Ectodermal cell (in vitro differentiated cells): ENCODE results near the gene COL18A1.
A peak's percentile ranks its signal among the peaks of the same experiment; 100 is the strongest.

ENCODE experiments used
- H3K27ac ChIP-seq: 2 replicates; pipeline ENCODE4 v1.7.0; 2013; ENCODE audit warnings: mild to moderate bottlenecking, low read depth, low read length; ENCODE audit not compliant: insufficient read depth, poor library complexity, severe bottlenecking
- H3K27me3 ChIP-seq: 2 replicates; pipeline ENCODE4 v1.7.0; 2013; ENCODE audit warnings: mild to moderate bottlenecking, low read length; ENCODE audit not compliant: insufficient read depth, control insufficient read depth, poor library complexity, severe bottlenecking
- H3K36me3 ChIP-seq: one replicate; pipeline ENCODE4 v1.7.0; 2013; ENCODE audit warnings: low read length; ENCODE audit not compliant: control insufficient read depth, insufficient read depth
- H3K4me1 ChIP-seq: one replicate; pipeline ENCODE4 v1.7.0; 2013; ENCODE audit warnings: low read length; ENCODE audit not compliant: control insufficient read depth, insufficient read depth
- H3K4me3 ChIP-seq: 2 replicates; pipeline ENCODE4 v1.7.0; 2013; ENCODE audit warnings: low read depth, low read length, control low read depth; ENCODE audit not compliant: insufficient read depth
- H3K9me3 ChIP-seq: 2 replicates; pipeline ENCODE4 v1.7.0; 2013; ENCODE audit warnings: mild to moderate bottlenecking, low read length, moderate library complexity; ENCODE audit not compliant: control insufficient read depth
- WGBS, 2 experiments: methylation state at CpG; one replicate each; pipeline ENCODE4 v1.1.7; 2013; ENCODE audit warnings: missing lambda C conversion rate in 2 of 2; 5-methylcytosine and 5-hydroxymethylcytosine counted together

COL18A1 gene

GRCh38 chr21:45401054-45401518, 3.9 kb upstream of the COL18A1 start:
- peaks cover 31% of the 10 kb centered on the region for H3K27me3 ChIP-seq
- no peak overlapping the region for H3K4me3 ChIP-seq
- no peaks in the 10 kb centered on the region for H3K36me3 ChIP-seq
- no peaks in the 10 kb centered on the region for H3K9me3 ChIP-seq
- H3K27ac ChIP-seq: no peak overlapping the region
- H3K4me1 ChIP-seq: no peaks in the 10 kb centered on the region
- WGBS, 2 experiments: 90 to 93% methylated on average over 7 of the region's 7 CpGs

- Histone ChIP-seq H3K27ac (no peak overlapping the region), H3K4me1 (peaks cover 9% of the 10 kb centered on the region), H3K9me3 (no peaks in the 10 kb centered on the region), H3K4me3 (no peak overlapping the region), H3K27me3 (peaks cover 33% of the 10 kb centered on the region), H3K36me3 (no peaks in the 10 kb centered on the region)
- WGBS, 2 experiments: 91 to 94% methylated on average over 17 of the region's 17 CpGs
These were observed 2.8 kb upstream of the COL18A1 start for GRCh38 chr21:45401916-45402900.

GRCh38 chr21:45403133-45403824, 1.7 kb upstream of the COL18A1 start:
- Histone ChIP-seq H3K4me1 (peaks cover 20% of the 10 kb centered on the region), H3K9me3 (no peaks in the 10 kb centered on the region), H3K36me3 (no peaks in the 10 kb centered on the region), H3K4me3 (no peak overlapping the region), H3K27me3 (peaks cover 31% of the 10 kb centered on the region), H3K27ac (no peak overlapping the region)
- 93 to 94% methylated on average over 7 of the region's 7 CpGs for WGBS, 2 experiments

- peaks cover 31% of the 10 kb centered on the region for H3K27me3 ChIP-seq
- no peaks in the 10 kb centered on the region for H3K9me3 ChIP-seq
- WGBS, 2 experiments: 12 to 13% methylated on average over 39 of the region's 39 CpGs
- H3K36me3 ChIP-seq: no peaks in the 10 kb centered on the region
- peaks cover 26% of the 10 kb centered on the region for H3K4me1 ChIP-seq
- H3K27ac ChIP-seq: no peak overlapping the region
- peak overlapping the region; percentile 39 for H3K4me3 ChIP-seq
These were observed 888 bp upstream of the COL18A1 start for GRCh38 chr21:45403825-45404729.

- peak overlapping the region; percentile 62 for H3K4me3 ChIP-seq
- H3K36me3 ChIP-seq: no peaks in the 10 kb centered on the region
- H3K27me3 ChIP-seq: peaks cover 31% of the 10 kb centered on the region
- no peak overlapping the region for H3K27ac ChIP-seq
- 0% methylated on average over 86 of the region's 86 CpGs for WGBS, 2 experiments
- H3K4me1 ChIP-seq: peaks cover 31% of the 10 kb centered on the region
- H3K9me3 ChIP-seq: no peaks in the 10 kb centered on the region
These were observed 380 bp downstream of the COL18A1 start for GRCh38 chr21:45405271-45405818.

GRCh38 chr21:45405819-45406762, 1.1 kb downstream of the COL18A1 start:
- H3K27ac ChIP-seq: no peak overlapping the region
- WGBS, 2 experiments: 2% methylated on average over 83 of the region's 83 CpGs
- H3K36me3 ChIP-seq: no peaks in the 10 kb centered on the region
- H3K27me3 ChIP-seq: peaks cover 31% of the 10 kb centered on the region
- H3K4me1 ChIP-seq: peaks cover 39% of the 10 kb centered on the region
- peak overlapping the region; percentile 62 for H3K4me3 ChIP-seq
- H3K9me3 ChIP-seq: no peaks in the 10 kb centered on the region

- 33 to 35% methylated on average over 17 of the region's 17 CpGs for WGBS, 2 experiments
- peak overlapping the region; percentile 62 for H3K4me3 ChIP-seq
- H3K4me1 ChIP-seq: peaks cover 41% of the 10 kb centered on the region
- H3K27me3 ChIP-seq: peaks cover 31% of the 10 kb centered on the region
- H3K27ac ChIP-seq: no peak overlapping the region
- no peaks in the 10 kb centered on the region for H3K36me3 ChIP-seq
- H3K9me3 ChIP-seq: no peaks in the 10 kb centered on the region
These were observed 2.0 kb downstream of the COL18A1 start for GRCh38 chr21:45406801-45407628.

GRCh38 chr21:45407629-45408247, 2.8 kb downstream of the COL18A1 start:
- Histone ChIP-seq H3K27ac (no peak overlapping the region), H3K27me3 (peaks cover 27% of the 10 kb centered on the region), H3K4me3 (no peak overlapping the region), H3K4me1 (peaks cover 44% of the 10 kb centered on the region), H3K9me3 (no peaks in the 10 kb centered on the region), H3K36me3 (no peaks in the 10 kb centered on the region)
- WGBS, 2 experiments: 83 to 84% methylated on average over 10 of the region's 10 CpGs
